KG1 (cell line): ENCODE results near the gene VWA3B.
"Not testable (repeated sequence)": the region's sequence is repeated elsewhere in the genome, so short reads cannot be mapped to it uniquely, and the experiment has no call there.

Source experiments
- DNase-seq: peaks from one replicate; lab custom pipeline; 2025; lab: John Stamatoyannopoulos, UW

The VWA3B gene, protein sequence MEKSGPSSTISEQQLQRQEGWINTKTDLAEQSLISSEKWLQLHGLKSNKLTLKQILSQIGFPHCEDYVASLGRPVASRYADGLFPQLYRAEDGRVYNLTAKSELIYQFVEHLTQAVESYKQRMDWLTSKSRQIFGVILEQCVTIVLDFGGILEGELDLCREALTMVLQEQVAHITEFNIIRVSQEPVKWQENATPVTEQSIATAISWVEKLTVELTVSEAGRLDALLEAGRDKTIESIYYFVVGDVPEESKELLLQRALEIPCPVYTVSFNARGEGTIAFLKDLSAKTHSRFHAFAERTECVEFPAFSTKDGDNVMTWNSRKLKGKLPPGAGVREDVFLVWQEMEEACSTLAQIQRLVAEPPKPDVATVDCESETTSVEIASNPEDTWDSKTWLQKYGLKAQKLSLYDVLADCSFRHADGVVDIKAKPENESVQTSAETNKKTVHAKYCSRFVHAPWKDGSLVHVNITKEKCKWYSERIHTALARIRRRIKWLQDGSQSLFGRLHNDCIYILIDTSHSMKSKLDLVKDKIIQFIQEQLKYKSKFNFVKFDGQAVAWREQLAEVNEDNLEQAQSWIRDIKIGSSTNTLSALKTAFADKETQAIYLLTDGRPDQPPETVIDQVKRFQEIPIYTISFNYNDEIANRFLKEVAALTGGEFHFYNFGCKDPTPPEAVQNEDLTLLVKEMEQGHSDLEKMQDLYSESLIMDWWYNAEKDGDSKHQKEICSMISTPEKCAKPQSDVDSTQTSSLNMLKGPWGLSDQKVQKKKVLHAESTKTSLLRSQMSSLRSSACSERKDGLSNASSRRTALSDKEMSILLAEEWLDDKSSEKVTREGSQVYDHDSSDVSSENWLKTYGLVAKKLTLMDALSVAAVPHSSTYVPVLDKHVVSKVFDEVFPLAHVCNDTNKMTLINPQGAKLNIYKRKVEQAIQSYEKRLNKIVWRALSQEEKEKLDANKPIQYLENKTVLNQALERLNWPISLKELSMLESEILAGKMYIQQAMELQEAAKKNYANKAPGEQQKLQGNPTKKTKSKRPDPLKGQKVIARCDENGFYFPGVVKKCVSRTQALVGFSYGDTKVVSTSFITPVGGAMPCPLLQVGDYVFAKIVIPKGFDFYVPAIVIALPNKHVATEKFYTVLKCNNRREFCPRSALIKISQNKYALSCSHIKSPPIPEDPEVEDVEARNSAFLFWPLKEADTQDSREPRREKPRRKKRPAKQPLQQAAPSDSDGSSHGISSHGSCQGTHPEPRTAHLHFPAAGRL (N-terminal part only)

DNA sequence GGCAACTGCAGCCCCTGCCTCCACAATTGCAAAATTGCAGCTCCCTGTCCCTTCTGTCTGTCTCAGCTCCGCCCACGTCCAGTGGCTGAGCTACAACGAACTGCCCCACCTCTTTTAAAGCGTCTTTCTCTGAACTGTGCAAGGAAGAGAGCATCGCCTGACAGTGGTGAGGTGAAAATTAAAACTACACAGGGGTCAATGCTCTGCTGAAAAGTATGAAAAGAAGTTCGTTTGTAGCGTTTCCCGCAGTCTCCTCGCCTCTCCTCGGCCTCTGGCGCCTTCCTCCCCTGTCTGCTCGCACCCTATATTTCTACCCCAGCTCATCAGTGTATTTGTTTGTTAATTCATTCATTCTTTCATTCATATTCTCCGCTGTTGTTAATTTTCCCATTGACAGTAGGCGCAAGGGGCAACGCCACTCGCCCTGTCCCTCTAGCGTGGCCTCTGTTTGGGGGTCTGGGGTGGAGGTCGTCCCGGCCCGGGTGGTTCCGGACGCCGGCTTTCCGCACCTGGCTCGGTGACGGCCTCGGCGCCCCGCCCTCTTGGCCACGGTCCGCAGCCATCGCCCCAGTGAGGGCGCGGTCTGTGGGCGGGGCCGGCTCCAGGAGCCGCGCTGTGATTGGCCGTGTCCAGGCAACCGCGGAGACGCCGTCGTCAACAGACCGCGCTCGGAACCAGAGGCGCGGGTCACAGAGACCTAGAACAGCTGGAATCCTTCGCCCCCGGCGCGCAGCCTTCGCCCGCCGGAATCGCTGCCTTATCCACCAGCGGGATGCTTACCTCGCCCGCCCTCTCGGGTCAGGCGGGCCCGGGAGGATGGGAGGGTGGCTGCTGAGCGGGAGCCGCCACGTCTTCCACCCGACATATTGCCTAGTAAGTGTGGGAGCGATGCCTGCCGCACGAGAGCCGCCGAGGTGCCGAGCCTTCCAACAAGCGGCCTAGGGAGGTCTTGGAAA is at the start of gene VWA3B:
VWA3B (plus strand) TSS at position 677 of the 956 bp plus-strand sequence. CDS start 5,926 bp downstream, outside the sequence.
- no peak for DNase-seq

DNA sequence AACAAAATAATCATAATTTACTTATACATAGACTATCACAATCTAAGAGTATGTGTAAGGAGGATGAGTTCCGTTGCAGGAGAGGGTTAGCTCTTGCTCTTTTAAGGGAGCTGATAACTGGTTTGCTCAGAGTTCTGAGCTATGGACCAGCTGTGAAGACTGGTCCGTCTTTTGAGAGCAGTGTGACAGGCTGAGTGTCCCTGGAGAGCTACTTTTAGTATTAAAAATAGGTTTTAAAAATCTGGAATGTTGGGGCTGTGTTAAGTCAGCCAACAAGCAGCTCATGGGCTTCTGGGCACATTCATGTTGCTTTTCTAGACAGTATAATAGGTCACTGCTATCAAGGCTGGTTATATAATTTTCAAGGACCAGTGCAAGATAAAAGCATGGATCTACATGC is 49.8 kb upstream of the VWA3B start:
- DNase-seq, result no peak

DNA sequence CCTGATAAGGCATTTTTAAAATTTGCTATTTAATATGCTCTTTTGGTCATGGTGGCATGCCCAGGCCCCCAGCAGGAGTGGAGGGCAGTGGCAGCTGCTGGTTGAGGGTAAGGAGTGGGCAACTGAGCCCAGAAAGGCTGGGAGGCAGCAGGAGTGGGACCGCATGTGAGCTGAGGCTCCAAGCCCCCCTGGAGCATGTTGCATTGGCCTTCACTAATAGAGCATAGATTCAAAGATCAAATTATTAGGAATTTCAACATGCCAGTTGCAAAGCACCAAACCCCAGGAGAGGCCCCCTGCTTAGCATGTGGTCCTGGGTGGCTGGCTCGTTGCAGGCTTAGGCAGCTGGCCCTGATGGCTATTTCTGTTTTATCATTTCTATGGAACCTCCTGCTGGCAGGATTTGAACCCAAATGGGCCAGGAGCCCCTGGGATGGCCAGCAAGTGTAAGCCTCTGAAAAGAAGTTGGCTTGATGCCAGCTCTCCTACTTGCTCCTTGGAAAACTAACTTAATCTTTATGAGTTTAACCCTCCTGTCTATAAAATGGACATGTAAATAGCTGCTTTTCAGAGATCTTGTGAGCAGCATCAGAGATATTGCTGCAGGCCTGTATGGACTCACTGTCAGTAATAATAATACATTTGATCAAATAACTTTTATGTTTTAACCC is 49.2 kb upstream of the VWA3B start:
- DNase-seq, result no peak

DNA sequence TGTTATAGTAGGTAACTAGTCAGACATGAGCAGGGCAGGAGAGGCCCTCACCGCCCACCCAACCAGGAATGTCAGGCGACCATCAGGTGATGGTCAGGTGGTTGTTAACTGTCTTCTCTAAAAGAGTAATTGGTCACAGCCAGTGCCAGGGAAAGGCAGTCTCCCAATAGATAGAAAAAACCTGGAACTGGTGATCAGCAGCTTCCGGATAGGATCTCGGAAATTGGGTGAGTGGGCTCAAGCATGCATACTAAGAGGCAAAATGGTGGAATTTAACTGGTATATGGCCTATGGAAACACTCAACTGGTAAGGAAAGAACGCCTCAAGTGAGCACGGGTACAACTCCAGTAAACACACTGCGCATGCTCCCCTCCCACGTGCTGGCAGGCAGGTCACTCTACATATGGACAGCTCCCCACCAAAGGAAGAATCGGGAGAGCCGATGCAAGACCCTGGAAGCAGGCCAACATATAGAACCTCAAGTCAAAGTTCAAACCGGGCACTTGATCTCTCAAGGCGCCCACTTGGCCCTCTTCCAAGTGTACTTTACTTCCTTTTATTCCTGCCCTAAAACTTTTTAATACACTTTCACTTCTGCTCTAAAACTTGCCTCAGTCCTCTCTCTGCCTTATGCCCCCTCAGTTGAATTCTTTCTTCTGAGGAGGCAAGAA is 47.7 kb upstream of the VWA3B start:
- no peak for DNase-seq

DNA sequence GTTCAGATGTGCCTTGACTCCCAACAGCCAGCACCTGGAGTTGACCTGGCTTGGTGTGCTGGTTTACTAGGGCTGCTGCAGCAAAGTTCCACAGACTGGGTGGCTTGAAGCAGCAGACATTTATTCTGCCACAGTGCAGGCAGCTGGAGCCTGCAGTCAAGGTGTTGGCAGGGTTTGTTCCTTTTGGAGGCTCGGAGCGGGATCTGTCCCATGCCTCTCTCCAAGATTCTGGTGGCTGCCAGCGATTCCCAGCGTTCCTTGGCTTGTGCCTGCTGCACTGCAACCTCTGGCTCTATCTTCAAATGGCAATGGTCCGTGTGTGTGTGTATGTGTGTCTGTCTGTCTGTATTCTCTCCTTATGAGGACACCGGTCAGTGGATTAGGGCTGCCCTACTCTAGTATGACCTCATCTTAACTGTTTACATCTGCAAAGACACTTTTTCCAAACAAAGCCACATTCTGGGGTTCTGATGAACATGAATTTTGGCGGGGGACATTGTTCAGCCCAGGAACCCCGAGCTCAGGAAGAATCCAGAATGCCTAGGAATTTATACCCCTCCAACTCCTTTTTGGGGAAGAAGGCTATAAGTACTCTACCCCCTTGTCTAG is 46.5 kb upstream of the VWA3B start:
- no peak for DNase-seq

DNA sequence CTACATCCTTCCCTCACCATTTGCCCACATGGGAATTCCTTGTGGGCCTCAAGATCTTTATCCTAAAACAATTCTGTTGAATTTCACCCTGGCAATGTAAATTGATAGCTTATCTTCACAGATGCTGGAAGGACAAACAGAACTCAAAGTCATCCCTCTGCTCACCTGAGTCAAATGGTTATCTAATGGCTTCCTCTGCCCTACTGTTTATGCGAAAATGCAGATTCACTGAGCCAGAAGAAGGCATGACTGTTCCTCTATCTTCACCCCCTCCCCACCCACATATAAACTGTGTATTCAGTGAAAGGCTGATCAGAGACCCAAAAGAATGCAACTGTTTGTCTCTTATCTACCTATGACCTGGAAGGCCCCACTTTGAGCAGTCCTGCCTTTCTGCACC is 43.9 kb upstream of the VWA3B start:
- no peak for DNase-seq

DNA sequence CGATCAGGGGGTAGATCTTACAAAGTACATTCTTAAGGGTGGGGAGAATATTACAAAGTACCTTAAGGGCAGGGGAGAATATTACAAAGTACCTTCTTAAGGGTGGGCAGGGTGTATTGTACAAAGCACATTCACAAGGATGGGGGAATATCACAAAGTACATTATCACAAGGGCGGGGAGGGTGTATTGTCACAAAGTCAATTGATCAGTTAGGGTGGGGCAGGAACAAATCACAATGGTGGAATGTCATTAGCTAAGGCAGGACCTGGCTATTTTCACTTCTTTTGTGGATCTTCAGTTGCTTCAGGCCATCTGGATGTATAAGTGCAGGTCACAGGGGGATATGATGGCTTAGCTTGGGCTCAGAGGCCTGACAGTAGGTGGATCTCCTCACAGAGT is 42.2 kb upstream of the VWA3B start:
- not testable (repeated sequence) for DNase-seq

DNA sequence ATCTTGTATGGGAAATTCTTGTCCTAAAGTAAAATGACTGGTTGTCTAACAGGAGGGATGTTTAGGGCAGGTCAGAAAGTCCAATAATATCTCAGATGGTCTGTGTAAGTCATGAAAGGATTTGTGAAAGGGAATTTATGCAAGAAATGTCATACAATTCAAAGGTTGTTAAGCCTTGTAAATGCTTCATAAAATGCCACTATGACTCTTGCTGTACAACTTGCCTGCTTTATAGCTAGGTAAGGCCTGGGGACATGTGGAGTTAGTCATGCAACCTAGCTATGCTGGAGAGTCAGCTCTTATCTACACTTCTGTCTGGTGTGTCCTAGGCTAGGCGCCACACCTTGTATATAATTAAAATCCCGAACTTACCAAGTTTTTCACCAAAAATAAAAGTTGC is 36.9 kb upstream of the VWA3B start:
- DNase-seq, result no peak

DNA sequence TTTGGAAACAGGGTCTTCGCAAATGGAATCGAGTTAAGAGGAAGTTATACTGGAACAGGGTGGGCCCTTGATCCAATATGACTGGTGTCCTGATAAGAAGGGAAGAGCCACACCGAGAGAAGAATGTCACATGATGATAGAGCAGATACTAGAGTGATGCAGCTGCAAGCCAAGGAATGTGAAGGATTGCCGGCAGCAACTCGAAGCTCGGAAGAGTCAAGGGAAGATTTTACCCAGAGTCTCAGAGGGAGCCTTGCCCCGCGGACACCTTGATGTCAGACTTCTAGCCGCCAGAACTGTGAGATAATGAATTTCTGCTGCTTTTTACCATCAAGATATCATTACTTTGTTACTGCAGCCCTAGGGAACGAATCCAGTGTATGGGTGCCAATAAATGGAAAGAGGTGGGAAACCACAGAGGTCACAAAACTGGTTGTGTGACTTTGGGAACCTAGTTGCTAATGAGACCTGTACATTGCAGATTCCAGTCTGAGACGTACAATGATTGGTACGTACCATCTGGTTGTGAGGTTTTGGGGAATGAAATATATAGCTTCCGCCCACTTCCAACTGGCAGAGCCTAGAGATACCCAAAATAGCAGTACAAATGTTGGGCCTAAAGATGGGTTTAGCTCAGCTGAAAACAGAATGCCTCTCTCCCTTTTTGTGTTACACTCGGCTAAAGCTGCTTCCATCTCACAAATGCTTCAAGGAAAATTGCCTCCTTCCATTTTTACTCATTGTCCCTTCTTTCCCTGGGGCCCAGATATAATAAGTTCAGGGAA is 28.6 kb upstream of the VWA3B start:
- no peak for DNase-seq

DNA sequence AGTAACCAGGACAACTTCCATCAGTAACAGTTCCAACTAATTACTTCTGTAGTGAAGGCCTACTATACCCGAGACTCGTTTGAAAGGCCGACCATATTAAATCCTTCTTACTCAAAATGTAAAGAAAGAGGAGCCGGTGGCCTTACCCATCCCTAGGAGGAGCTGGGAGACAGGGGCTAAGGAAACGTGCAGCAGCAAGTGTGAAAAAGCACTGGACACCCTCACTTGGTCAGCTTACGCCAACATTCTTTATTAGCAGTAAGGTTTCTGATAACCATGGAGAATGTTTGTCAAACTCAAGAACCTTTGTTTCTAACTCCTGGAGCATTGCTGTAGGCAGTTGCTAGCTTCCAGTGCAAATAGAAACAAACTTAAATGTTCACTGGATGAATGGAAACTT is 26.7 kb upstream of the VWA3B start:
- no peak for DNase-seq

DNA sequence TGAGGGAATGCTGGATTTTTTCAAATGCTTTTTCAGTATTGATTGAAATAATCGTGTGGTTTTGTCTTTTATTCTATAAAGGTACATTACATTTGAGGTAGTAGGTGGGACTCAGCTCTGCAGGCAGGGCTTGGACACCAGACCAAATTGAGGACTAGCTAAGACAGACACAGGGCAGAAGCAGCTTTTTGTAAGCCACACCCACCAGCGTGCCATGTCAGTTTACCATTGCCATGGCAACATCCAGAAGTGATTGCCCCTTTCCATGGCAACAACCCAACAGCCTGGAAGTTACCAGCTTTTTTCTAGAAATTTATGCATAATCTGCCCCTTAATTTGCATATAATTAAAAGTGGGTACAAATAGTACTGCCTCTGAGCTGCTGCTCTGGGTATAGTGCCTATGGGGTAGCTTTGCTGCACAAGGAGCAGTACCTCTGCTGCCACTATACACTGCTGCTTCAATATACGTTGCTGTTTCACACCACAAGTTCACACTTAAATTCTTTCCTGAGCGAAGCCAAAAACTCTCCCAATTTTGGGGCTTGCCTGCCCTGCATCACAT is 23.6 kb upstream of the VWA3B start:
- no peak for DNase-seq

DNA sequence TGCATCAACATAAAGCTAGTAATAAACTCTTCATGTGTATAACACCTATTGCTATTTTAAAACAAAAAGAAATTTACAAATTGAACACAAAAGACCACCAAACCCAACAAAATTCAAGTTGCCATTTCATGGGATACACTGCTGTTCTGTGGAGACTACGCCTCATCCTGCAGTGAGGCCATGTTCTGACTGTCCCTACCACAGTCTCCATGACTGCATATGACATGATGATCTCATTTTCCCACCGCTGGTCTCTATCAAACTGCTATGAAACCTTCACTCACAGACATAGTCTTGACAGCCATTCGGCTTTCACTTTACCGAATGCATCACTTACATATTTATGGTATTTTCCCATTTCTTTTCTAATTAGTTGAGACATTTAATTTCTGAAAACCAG is 21.2 kb upstream of the VWA3B start:
- no peak for DNase-seq

DNA sequence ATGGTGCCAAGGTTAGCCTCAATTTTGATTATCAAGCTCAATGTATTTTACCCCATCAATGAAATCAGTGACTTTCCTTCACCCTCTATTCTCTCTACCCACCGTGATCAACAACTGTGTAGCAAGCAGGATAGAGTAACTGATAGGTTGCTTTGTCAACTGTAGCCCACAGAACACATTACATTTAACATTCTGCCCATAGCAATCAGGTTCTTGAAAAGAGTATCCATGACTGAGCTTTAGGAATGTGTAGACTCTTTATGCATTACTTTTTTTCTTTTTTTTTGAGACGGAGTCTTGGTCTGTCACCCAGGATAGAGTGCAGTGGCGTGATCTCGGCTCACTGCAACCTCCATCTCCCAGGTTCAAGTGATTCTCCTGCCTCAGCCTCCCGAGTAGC is 19.8 kb upstream of the VWA3B start:
- DNase-seq, result no peak

DNA sequence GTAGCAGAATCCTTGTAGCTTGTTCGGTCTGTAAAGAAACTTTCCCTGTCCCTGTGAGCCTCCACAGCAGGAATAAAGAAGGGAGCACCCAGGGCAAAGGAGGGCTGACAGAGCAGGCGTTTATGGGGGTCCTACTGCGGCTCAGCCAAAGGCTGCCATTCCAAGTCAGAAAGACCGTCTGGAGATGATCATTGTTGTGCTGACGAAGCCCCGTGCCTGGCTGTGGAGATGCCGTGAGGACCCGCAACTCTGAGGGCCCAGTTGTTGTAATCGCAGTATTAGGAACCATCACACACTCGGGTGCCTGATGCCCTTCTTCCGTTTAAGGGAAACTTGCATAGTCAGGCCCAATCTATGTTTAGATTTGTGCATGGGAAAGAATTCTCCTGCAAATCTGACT is 16.9 kb upstream of the VWA3B start:
- DNase-seq, result no peak

DNA sequence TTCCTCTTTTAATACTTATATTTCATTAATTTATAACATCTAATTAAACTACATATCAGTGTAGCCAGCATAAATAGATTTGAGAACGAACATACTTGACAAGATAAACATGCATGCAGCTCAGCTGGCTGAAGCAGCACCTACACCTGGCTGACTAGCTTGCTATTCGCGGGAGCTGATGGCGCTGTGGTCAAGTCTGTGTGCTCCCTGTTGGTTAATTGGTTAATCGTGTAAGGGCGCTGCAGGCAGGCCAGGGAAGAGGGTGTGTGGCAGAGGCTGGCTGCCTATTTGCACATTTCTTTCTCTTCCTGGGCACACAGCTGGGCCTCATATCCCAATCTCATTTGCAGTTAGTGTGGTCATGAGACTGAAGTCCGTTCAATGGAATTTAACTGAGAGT is 14.5 kb upstream of the VWA3B start:
- DNase-seq, result no peak

DNA sequence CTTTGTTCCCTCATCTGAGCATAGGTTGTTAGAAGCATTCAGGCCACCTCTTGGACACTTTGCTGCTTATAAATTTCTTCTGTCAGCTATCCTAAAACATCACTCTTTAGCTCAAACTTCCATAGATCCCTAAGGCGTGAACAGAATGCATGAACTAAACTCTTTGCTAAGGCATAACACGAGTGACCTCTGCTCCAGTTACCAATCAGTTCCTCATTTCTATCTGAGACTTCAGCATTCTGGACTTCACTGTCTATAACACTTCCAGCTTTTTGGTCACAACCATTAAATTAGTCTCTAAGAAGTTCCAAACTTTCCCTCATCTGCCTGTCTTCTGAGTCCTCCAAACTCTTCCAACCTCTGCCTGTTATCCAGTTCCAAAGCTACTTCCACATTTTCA is 8.3 kb upstream of the VWA3B start:
- DNase-seq, result no peak

DNA sequence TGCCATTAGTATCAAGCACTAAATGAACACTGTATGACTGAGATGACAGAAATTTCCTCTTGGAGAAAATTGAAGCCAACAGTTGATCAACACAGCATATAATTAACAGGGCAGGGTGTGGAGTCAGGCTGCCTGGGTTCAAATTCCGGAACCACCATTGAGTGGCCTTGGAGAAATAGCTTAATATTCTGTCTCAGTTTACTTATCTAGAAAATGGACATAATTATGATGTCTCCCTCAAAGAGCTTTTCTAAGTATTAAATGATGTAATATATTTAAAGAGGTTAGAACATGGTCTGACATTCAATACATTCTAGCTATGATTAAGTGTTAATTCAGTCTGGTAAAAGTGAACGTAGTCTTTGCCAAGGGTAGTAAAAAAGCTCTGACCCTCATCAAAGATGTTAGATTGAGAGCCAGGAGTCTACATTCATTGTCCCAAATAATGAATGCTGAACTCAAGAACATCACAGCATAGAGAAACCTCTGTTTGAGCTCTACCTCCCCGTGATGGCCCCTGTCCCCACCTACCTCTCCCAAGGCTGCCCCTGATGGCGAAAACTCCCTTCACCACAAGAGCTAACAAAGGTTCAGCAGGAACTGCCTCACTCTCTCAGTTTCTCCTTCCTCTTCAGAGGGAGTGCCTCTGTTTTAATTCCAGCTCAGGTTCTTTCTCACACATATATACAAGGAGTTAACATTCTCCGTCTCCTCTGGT is 2.7 kb upstream of the VWA3B start:
- no peak for DNase-seq

DNA sequence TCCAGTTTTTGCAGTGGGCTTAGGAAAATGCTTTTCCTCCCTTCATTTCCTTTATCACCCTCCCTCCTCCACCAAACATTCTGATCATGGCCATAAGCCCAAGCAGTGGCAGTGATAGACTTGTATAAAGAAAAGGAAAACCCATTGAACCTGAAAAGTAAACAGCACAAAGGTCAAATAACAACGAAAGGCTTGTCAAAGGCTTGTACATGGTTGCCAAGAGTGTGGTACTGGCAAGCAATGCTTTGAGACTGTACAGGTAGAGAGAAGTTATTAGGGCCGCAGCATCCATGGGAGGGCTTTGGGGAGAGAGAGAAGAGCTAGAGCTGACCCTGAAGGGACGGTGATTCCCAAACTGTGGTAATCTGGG is 2.1 kb upstream of the VWA3B start:
- DNase-seq, result no peak
